ES-I3 (cell line): ENCODE data around the gene TRPM5.

Source experiments
- H3K36me3 ChIP-seq: 2 replicates; pipeline ENCODE4 v1.6.1; 2013; ENCODE audit warnings: mild to moderate bottlenecking, low read length, control low read depth, moderate library complexity; ENCODE audit not compliant: insufficient read depth
- H3K4me1 ChIP-seq: 2 replicates; pipeline ENCODE4 v1.6.1; 2013; ENCODE audit warnings: mild to moderate bottlenecking, control low read depth, low read length; ENCODE audit not compliant: insufficient read depth
- H3K9ac ChIP-seq: 2 replicates; pipeline ENCODE4 v1.6.1; 2013; ENCODE audit warnings: low read depth, mild to moderate bottlenecking, low read length, moderate library complexity
- H3K9me3 ChIP-seq: 2 replicates; pipeline ENCODE4 v1.6.1; 2013; ENCODE audit warnings: mild to moderate bottlenecking, low read length, moderate library complexity; ENCODE audit not compliant: control insufficient read depth, insufficient read depth

The TRPM5 gene

GRCh38 chr11:2417856-2418692 lies 26.2 kb downstream of the TRPM5 start:
- no peaks in the 10 kb centered on the region for H3K4me1 ChIP-seq
- no peaks in the 10 kb centered on the region for H3K9me3 ChIP-seq
- no peak overlapping the region for H3K9ac ChIP-seq
- no peaks in the 10 kb centered on the region for H3K36me3 ChIP-seq

GRCh38 chr11:2416765-2417164 lies 27.5 kb downstream of the TRPM5 start:
- no peaks in the 10 kb centered on the region for H3K4me1 ChIP-seq
- H3K9ac ChIP-seq: no peak overlapping the region
- H3K9me3 ChIP-seq: no peaks in the 10 kb centered on the region

GRCh38 chr11:2415601-2416380 lies 28.5 kb downstream of the TRPM5 start:
- H3K36me3 ChIP-seq: no peaks in the 10 kb centered on the region
- H3K9me3 ChIP-seq: no peaks in the 10 kb centered on the region
- H3K9ac ChIP-seq: no peak overlapping the region
- no peaks in the 10 kb centered on the region for H3K4me1 ChIP-seq

More at GRCh38 chr11:2416765-2417164, 27.5 kb downstream of the TRPM5 start:
- no peaks in the 10 kb centered on the region for H3K36me3 ChIP-seq

GRCh38 chr11:2415171-2415570 lies 29.1 kb downstream of the TRPM5 start:
- Histone ChIP-seq H3K9me3 (no peaks in the 10 kb centered on the region), H3K4me1 (no peaks in the 10 kb centered on the region), H3K36me3 (no peaks in the 10 kb centered on the region), H3K9ac (no peak overlapping the region)

- H3K4me1 ChIP-seq: no peaks in the 10 kb centered on the region
- no peaks in the 10 kb centered on the region for H3K36me3 ChIP-seq
- no peaks in the 10 kb centered on the region for H3K9me3 ChIP-seq
- no peak overlapping the region for H3K9ac ChIP-seq
Measured at GRCh38 chr11:2414616-2415015, 29.7 kb downstream of the TRPM5 start.

- Histone ChIP-seq H3K36me3 (no peaks in the 10 kb centered on the region), H3K4me1 (no peaks in the 10 kb centered on the region), H3K9me3 (no peaks in the 10 kb centered on the region), H3K9ac (no peak overlapping the region)
Measured at GRCh38 chr11:2413742-2414579, 30.4 kb downstream of the TRPM5 start.

GRCh38 chr11:2412323-2412722 lies 32.0 kb downstream of the TRPM5 start:
- Histone ChIP-seq H3K9me3 (no peaks in the 10 kb centered on the region), H3K36me3 (no peaks in the 10 kb centered on the region), H3K4me1 (no peaks in the 10 kb centered on the region), H3K9ac (no peak overlapping the region)

GRCh38 chr11:2411446-2412305 lies 32.6 kb downstream of the TRPM5 start:
- Histone ChIP-seq H3K9ac (no peak overlapping the region), H3K9me3 (no peaks in the 10 kb centered on the region), H3K36me3 (no peaks in the 10 kb centered on the region), H3K4me1 (no peaks in the 10 kb centered on the region)

GRCh38 chr11:2410616-2411015 lies 33.7 kb downstream of the TRPM5 start:
- Histone ChIP-seq H3K9ac (no peak overlapping the region), H3K4me1 (no peaks in the 10 kb centered on the region), H3K9me3 (no peaks in the 10 kb centered on the region), H3K36me3 (no peaks in the 10 kb centered on the region)

- Histone ChIP-seq H3K9me3 (no peaks in the 10 kb centered on the region), H3K9ac (no peak overlapping the region), H3K4me1 (no peaks in the 10 kb centered on the region), H3K36me3 (no peaks in the 10 kb centered on the region)
Measured at GRCh38 chr11:2409611-2410468, 34.5 kb downstream of the TRPM5 start.

GRCh38 chr11:2409126-2409525 lies 35.2 kb downstream of the TRPM5 start:
- Histone ChIP-seq H3K9ac (no peak overlapping the region), H3K36me3 (no peaks in the 10 kb centered on the region), H3K4me1 (no peaks in the 10 kb centered on the region), H3K9me3 (no peaks in the 10 kb centered on the region)

- H3K9me3 ChIP-seq: no peaks in the 10 kb centered on the region
- H3K36me3 ChIP-seq: no peaks in the 10 kb centered on the region
- no peaks in the 10 kb centered on the region for H3K4me1 ChIP-seq
- H3K9ac ChIP-seq: no peak overlapping the region
Measured at GRCh38 chr11:2408671-2409070, 35.6 kb downstream of the TRPM5 start.

GRCh38 chr11:2406878-2407410 lies 37.4 kb downstream of the TRPM5 start:
- Histone ChIP-seq H3K9me3 (no peaks in the 10 kb centered on the region), H3K9ac (no peak overlapping the region), H3K36me3 (no peaks in the 10 kb centered on the region), H3K4me1 (no peaks in the 10 kb centered on the region)
